T-helper 9 cell (primary cell): Measurements from ENCODE around the gene GRIK1.
"Not testable (repeated sequence)": the region's sequence is repeated elsewhere in the genome, so short reads cannot be mapped to it uniquely, and the experiment has no call there.

Source experiments
- DNase-seq: peaks from one replicate; pipeline ENCODE4 v3.0.0-alpha.2; 2020

Gene GRIK1

DNA sequence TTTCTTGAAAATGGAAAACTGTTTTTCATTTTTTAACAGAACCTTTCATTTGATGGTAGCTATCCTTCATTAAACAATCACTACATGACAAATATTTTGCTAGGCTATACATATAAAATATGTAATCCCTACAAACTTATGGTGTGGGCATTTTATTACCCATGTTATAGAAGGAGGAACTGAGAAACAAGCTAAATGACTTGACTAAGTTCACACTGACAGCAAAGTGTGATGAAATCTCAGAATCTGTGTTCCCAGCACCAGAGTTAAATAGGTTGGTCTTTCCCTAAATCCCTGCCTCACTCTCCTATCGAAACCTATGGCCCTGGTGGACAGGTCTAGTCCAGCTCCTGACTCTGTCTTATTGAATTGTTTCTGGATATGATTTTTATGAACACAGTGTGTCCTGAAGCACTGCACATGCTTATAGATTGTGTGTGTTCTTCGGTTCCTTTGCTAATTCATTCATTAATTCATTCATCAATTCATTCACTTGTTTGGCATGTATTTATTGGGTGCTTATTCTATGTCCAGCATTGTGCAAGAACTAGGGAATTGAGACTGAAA is 301.0 kb downstream of the GRIK1 start:
- DNase-seq, result no peak

DNA sequence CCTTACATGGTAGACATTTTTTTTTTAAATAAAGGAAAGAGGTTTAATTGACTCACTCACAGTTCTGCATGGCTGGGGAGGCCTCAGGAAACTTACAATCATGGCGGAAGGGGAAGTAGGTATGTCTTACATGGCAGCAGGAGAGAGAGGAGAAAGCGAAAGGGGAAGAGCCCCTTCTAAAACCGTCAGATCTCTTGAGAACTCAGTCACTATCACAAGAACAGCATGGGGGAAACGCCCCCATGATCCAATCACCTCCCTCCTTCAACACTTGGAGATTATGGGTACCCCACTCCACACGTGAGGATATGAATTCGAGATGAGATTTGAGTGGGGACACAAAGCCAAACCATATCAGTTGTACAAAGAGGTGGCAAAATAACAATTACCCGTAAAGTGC is 301.7 kb downstream of the GRIK1 start:
- DNase-seq, result no peak

DNA sequence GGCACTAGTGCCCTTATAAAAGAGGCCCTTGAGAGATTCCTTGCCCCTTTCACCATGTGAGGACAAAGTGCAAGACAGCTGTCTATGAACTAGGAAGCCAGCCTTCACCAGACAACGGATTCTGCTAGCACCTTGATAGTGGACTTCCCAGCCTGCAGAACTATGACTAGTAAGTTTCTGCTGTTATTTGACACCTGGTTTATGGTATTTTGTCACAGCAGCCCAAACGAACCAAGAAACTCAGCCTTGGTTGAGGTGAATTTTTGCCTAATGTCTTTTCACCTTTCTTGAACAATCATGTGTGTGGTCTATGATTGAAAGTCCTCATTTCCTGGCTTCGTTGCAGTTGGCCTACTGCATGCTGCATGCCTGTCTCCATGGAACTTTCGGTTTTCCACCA is 302.2 kb downstream of the GRIK1 start:
- DNase-seq, result no peak

DNA sequence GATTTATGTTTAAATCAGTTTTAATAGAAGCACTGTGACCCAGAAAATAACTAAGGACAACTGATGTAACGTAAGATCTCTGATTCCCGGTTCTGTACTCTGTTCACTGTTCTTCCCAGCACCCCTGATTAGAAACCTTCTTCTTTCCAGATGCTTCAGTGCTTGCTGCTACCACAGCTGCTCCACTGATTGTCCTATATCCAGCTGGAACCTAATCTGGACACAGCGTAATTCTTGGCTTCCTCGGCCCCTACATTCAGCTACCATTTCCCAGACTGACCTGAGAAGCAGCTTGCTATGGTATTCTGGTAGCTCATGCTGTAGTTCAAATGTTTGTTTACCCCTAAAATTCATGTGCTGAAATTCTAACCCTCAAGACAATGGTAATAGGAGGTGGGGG is 302.7 kb downstream of the GRIK1 start:
- DNase-seq, result no peak

DNA sequence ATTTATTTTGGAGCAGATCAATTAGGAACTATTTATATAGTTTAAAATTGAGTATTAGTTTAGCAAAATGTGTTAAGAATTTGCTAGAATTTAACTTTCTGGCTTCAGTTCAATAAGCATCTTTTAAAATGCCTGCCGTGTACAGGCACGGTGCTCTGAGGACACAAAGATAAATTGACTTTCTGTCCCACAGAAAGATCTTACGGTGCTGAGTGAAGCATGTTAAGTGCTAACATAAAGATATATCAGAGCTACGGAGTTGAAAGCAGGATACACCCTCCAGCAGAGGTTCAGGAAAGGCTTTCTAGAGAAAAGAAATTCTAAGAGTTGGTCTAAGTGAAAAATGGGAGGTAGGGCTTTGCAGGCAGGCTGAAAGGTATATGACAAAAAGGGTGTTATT is 305.4 kb downstream of the GRIK1 start:
- DNase-seq, result no peak

DNA sequence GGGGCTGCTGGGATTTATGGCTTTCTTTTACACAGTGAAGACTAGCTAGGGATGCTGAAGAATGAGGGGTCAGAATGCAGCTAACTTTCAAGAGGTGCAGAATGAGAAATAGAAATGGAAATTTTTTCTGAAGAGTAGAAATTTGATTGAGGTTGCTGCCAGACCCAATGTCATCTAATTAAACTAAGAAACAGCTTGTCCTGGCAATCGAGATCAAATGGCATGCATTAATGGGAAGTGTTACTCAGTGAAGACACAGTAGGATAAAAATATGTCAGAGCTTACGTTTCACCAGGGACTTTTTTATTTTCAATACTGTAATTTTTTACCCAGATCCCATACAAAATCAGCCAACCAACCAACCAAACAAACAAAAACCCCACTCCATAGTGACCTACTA is 306.0 kb downstream of the GRIK1 start:
- DNase-seq, result no peak

DNA sequence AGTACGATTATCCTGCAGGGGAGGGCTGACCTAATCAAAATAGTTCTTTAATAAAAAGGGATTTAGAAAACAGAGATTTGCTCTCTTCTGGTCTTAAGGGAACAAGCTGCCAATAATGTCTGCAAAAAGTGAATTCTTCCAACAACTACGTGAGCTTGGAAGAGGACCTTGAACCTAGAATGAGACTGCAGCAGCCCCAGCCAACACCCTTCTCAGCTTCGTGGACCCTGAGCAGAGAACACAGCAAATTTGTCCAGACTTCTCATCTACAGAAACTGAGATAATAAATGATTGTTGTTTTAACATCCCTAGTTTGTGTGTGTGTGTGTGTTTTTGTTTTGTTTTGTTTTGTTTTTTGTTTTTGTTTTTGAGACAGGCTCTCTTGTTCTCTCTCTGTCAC is 309.4 kb downstream of the GRIK1 start:
- no peak for DNase-seq

DNA sequence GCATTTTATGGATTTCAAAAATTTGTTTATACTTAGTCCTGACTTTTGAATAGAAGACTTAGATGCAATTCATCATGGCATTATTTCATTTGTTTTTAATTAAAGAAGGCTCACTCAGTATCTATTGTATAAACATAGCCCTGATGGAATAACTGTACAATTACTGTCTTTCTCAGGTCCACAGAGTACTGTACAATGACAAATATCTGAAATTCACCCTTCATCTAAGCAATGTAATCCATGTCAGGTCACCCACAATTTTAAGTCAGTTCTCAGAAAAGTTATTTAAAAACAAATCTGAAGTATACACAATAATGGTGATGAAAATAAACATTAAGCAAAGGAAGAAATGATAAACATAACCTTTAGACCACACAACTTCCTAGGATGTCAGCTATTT is 311.9 kb downstream of the GRIK1 start:
- no peak for DNase-seq

DNA sequence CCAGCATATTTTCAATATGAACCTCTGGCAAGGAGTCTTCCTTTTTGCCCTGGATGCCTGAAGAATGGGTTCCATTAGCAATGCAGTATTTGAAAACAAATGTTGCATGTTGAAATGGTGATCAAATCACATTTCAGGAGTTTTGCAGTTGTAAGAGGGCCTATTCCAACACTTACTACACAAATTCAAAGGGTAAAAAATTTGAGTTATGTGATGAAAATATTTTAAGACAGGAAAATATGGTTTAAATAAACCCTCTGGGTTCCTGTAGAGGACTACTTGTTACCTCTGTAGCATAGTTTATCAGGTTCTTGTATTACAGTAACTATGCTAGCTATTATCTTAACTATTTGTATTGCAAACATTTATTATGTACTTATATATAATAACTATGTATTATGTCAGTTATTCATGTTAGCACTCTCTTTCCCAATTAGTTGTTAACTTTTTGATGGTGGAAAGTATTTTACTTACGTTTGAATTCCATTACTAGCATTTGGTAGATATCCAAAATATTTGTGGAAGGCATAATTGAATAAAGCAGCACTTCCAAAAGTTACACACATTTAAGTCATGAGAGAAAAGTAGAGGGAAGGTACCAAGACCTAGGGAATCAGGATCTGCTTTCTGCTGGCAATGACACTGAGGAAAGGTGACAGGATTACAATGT is 312.9 kb downstream of the GRIK1 start:
- DNase-seq, result no peak

DNA sequence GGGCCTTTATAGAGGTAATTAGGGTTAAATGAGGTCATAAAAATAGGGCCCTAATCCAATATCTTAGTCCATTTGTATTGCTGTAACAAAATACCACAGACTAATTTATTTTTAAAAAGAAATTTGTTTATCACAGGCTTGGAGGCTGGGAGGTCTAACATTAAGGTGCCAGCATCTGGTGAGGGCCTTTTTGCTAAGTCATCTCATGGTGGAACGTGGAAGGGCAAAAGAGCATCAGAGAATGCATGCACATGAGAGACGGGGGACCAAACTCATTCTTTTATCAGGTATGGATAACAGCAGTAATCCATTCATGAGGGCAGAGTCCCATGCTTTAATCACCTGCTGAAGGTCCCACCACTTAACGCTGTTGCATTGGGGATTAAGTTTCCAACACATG is 313.8 kb downstream of the GRIK1 start:
- no peak for DNase-seq

DNA sequence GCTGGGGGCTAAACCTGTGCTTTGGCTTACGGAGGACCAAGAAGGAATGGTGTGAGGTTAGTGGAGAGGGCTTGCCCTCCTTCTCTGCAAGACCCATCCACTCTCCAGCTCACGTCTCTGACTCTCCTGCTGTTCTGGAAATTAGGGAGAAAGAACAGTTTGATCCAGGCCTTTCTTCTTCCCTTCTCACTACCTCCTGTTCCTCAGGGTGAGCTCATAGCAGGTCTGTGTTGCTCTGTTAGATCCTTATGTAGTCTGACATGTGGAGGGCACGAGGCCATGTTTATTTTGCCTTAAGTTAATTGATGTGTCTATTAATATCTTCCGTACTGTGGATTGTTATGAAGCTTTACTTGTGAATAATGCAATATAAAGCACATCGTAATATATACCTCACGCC is 315.0 kb downstream of the GRIK1 start:
- DNase-seq, result no peak

DNA sequence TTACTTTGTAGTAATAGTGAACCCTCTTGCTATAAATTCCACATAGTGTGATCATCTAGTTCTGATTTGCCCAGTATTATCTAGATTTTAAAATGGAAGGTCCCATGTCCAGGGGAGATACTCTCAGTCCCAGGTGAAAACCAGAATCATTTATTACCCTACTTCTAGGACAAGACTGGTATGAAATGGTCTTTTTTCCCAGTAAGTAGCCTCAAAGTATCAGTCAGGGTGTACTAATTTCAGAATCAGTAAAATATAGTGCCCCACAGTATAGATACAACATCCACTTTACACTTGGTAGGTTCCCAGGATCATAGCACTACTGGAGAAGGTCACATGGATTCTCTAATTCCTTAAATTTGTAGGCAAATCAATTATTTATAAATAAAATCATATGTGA is 318.3 kb downstream of the GRIK1 start:
- DNase-seq, result no peak

DNA sequence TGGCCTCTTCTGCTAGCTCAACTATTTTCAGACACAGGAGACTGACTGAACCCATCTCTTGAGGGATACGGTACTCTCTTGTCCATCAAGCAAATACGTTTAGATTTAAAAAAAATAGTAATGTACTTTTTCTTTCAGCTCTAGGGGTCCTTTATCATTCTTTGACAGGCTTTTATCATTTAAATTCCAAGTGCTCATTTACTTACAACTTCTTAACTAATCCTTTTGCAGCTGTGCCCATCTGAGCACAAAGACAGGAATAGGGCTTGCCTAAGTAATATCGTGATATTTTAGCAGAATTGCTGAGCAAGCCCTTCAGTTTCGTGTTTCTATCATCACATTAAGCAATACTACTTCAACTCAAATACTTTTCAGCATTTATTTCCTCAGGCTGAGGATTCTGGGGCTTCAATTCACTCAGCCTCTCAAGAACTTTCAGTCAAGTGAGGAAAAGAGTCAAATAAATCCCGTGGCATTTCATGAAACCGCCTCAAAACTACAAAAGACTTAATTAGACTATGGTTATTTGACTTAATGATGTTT is 323.5 kb downstream of the GRIK1 start:
- DNase-seq, result no peak

DNA sequence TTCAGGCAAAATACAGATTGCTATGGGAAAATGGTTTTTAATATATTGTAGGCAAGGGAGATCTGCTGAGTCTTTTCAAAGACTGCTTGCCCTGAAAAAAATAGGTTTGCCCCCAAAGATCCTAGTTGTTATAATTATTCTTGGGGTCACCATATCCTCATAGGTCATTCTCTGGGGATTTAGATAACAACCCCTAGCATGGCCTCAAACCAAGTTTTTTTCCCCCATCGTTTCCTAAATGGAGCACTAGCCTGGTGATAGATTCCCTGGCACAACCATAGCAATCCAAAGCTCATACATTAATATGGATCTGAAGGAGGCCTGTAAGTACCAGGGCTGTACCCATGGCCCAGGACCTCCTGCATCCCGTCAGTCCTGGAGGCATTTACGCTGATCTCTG is 325.9 kb downstream of the GRIK1 start:
- no peak for DNase-seq

DNA sequence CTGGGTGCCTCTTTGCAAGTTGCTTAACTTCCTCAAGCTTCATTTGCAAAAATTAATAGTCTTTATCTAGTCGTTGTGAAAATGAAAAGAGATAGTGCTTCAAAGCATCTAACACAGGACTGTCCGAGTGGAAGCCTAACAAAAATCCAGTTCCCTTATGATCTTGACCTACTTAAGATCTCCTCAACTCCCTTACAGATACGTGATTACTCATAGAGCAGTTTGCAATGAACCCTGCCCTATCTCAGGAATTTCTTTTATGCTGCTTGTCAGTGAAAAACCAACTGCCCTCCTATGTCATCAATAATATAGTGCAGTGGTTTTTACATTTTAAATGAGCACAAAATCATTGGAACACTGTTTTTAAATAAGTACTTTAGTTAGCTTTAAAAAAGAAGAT is 326.8 kb downstream of the GRIK1 start:
- no peak for DNase-seq

DNA sequence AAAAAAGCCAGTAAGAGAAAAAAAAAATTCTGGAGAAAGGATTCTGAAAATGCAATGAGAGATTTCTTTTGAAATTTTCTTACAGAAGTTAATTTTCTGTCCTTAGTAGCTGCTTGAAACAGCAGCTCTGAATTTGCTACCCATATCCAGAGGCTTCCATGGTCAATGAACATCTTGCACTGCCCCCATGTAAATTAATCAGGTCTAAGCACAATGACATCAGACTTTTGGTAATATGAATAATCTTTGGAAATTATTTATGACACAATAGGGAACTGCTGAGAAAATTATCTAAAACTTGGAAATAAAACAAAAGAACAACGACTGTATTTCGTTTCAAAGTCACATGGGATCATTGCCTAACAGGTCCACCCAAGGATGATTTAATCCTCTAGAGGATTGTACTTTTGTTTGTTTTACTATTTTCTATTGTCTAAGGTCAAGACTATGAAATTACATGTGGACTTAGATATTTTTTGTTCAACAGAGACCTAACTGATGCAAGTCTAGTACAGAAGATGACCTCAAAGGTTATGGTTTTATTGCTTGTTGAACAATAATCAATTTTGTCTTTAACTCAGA is 328.9 kb downstream of the GRIK1 start:
- no peak for DNase-seq

DNA sequence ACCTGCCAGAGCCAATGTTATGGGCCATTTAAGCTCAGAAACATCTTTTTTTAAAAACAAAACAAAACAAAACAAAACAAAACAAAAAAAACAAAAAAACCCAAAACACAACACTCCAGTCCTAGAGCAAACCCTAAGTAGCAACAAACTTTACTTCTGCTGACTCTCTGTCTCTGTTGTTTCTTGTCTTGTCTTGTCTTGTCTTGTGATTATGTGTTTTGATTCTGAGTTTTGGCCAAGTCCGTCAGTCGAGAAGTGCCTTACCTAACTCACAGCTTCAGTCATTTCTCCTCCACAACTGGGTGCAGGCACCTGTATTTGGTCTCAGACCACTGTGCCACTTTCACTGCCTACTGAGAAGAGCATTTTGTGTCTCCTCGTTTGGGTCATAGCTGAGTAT is 333.2 kb downstream of the GRIK1 start:
- DNase-seq, result no peak

DNA sequence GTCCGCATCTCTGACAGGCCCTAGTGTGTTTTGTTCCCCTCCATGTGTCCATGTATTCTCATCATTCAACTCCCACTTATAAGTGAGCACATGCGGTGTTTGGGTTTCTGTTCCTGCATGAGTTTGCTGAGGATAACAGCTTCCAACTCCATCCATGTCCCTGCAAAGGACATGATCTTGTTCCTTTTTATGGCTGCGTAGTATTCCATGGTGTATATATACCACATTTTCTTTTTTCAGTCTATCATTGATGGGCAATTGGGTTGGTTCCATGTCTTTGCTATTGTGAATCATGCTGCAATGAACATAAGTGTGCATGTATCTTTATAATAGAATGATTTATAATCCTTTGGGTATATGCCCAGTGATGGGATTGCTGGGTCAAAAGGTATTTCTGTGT is 334.6 kb downstream of the GRIK1 start:
- not testable (repeated sequence) for DNase-seq

DNA sequence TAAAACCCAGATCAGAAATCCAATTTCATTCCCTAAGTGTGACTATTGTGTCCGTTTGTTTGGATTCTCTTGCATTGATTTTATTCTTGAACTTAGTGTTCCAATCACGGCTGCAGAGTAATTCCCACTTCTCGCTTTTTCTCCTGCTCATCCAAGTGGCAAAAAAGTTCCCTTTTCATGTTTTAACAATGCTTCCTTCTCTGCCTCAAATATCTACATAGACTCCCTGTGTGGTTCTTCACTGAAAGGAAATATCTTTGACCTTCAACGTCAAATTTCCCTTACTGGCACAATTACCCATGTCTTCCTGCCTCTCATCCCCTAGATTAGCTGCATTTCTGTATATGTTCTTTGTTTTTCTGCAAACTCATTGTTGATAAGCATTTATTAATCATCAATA is 335.7 kb downstream of the GRIK1 start:
- DNase-seq, result no peak

DNA sequence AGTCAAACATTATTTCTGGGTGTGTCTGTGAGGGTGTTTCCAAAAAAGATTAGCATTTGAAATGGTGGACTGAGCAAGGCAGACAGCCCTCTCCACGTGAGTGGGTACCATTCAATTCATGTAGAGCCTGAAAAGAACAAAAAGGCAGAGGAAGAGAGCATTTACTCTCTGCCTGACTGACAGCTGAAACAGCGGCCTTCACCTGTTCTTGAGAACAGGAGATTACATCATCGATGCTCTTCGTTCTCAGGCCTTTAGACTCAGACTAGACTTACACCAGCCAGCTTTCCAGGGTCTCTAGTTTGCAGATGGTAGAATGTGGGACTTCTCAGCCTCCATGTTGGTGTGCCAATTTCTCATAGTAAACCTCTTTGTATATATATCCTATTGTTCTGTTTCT is 338.7 kb downstream of the GRIK1 start:
- no peak for DNase-seq

DNA sequence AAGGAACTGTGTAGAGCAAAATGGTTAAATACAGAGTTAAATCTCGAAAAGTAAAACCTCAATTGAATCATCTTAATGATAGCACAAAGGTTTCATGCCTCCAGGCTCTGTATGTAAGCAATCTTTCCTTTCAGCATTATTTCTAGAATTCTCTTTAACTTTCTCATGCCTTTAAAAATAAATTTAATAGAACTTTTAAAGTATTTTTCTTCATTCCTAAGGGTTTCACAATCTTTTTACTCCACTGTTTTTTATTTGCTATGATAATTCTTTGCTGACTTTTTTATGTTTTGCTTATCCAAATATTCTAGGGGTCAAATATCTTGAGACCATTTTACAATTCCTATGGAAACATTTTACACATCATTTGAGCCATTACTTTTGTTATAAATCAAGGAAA is 353.1 kb downstream of the GRIK1 start:
- DNase-seq, result no peak

DNA sequence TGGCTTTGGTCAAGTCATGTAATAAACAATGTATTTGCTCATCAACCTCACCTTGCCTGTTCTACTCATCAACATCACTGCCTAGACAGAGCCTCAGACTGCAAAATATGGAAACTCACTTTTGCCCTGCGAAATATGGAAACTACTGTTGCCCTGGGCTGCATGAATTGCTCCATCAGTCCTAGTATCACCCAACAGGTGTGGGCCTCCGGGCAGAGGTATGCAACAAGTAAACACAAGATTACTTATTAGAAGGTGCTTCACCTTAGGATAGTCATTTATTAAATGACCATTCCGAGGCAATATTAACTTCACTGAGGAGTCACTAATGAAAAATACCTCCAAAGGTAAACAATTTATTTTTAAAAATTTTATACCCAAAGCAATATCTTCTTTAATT is 354.3 kb downstream of the GRIK1 start:
- DNase-seq, result no peak

DNA sequence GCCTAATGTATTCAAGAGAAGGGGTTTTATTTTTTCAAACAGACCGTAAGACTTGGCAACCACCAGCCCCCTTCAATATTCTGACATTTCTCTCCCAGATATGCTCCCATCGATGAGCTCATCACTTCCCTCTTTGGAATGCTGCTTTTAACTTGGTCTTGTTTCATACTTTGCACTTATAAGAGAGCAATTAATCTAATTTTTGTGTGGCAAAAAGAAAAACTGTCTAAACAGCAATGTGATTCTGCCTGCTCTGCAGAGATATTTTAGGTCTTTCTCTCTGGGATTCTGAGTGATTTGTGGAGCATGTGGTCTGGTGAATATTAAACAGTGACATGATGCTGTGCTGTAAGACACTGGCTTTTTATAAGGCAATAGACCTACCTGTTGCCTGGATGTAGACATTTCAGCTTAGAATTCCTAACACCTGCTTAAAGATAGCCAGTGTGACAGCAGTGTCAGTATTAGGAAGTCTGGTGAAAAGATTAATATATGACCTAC is 356.3 kb downstream of the GRIK1 start:
- DNase-seq, result no peak

DNA sequence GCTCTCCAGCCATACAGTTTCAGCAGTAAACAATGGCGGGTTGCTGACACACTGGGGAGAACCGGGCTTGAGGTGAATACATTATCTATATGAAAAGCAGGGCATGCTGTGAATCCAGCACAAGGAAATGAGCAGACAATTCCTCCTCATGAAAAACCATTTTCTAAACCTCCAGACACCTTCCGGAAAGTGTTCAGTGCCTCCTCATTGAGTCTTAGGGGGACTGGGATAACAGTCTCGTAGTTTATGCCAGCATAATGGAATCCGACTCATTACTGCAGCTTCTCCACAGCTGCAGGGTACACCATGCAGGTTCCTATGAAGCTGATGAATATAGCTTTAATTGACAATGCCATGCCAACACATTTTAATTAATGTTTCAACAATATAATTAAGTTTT is 356.9 kb downstream of the GRIK1 start:
- no peak for DNase-seq
